DOHH2 (cell line): ENCODE results near the gene DAPK2.

Source experiments
- H3F3A ChIP-seq: fragments of 200-600 bp; sonication (generic), shearing (Covaris generic); 2 replicates; pipeline ENCODE4 v1.6.0; 2016; ENCODE audit warnings: antibody characterized with exemption, mild to moderate bottlenecking; ENCODE audit not compliant: control insufficient read depth, insufficient read depth
- H3K27ac ChIP-seq: fragments of 200-600 bp; sonication (generic); 2 replicates; pipeline ENCODE4 v1.5.1; 2014; ENCODE audit warnings: low read depth, mild to moderate bottlenecking, low read length, moderate library complexity
- H3K27me3 ChIP-seq: fragments of 200-600 bp; sonication (generic); 2 replicates; pipeline ENCODE4 v1.6.1; 2014; ENCODE audit warnings: mild to moderate bottlenecking, low read length, mixed read lengths; ENCODE audit not compliant: control insufficient read depth
- H3K36me3 ChIP-seq: fragments of 200-600 bp; sonication (generic); 2 replicates; pipeline ENCODE4 v1.6.1; 2014; ENCODE audit warnings: mild to moderate bottlenecking, low read length, moderate library complexity, mixed read lengths; ENCODE audit not compliant: control insufficient read depth
- H3K4me1 ChIP-seq: fragments of 200-600 bp; sonication (generic); 2 replicates; pipeline ENCODE4 v1.6.1; 2014; ENCODE audit warnings: mild to moderate bottlenecking, low read length, mixed read lengths; ENCODE audit not compliant: control insufficient read depth
- H3K4me2 ChIP-seq: fragments of 200-600 bp; sonication (generic); 2 replicates; pipeline ENCODE4 v1.6.0; 2014; ENCODE audit warnings: mild to moderate bottlenecking, low read length, moderate library complexity
- H3K4me3 ChIP-seq: fragments of 200-600 bp; sonication (generic); 2 replicates; pipeline ENCODE4 v1.5.1; 2014; ENCODE audit warnings: mild to moderate bottlenecking, low read length, mixed read lengths
- H3K79me2 ChIP-seq: fragments of 200-600 bp; sonication (generic); 2 replicates; pipeline ENCODE4 v1.6.1; 2014; ENCODE audit warnings: mild to moderate bottlenecking, low read length, mixed read lengths; ENCODE audit not compliant: control insufficient read depth
- H3K9me2 ChIP-seq: fragments of 200-600 bp; sonication (generic); replicated peaks from 2 replicates; pipeline ENCODE4 v1.6.1; 2014; ENCODE audit warnings: mild to moderate bottlenecking, low read length, mixed read lengths; ENCODE audit not compliant: control insufficient read depth
- H3K9me3 ChIP-seq: fragments of 200-600 bp; sonication (generic); 2 replicates; pipeline ENCODE4 v1.6.1; 2014; ENCODE audit warnings: antibody characterized with exemption, low read length, mixed read lengths; ENCODE audit not compliant: control insufficient read depth, insufficient read depth
- H4K20me1 ChIP-seq: fragments of 200-600 bp; sonication (generic); 2 replicates; pipeline ENCODE4 v1.6.0; 2014; ENCODE audit warnings: low read depth, mild to moderate bottlenecking, antibody characterized with exemption, low read length, moderate library complexity; ENCODE audit not compliant: control insufficient read depth, insufficient read depth
- CTCF ChIP-seq: fragments of 200-600 bp; sonication (generic); IDR thresholded peaks from one replicate; pipeline ENCODE4 v1.5.1; 2014; ENCODE audit warnings: antibody characterized with exemption, mild to moderate bottlenecking, low read depth, low read length; ENCODE audit not compliant: poor library complexity, severe bottlenecking
- EZH2phosphoT487 ChIP-seq: fragments of 200-600 bp; sonication (generic); IDR thresholded peaks from 2 replicates; pipeline ENCODE4 v1.6.1; 2017; ENCODE audit warnings: borderline replicate concordance, mild to moderate bottlenecking, antibody characterized with exemption, low read length, moderate library complexity, mixed read lengths

Gene DAPK2

GRCh38 chr15:63941698-63942465, 104.4 kb downstream of the DAPK2 start:
- Histone ChIP-seq H3K27me3 (no peaks in the 10 kb centered on the region), H3K9me3 (no peaks in the 10 kb centered on the region), H3K4me2 (no peak overlapping the region), H3K4me1 (peaks cover 4% of the 10 kb centered on the region; the same call in 1 of the 2 replicates), H3K9me2 (no peaks in the 10 kb centered on the region), H4K20me1 (no peaks in the 10 kb centered on the region), H3K27ac (no peak overlapping the region), H3K79me2 (no peaks in the 10 kb centered on the region), H3K4me3 (no peak overlapping the region), H3K36me3 (no peaks in the 10 kb centered on the region), H3F3A (no peaks in the 10 kb centered on the region)
- TF ChIP-seq EZH2phosphoT487, result no peak
- TF ChIP-seq CTCF, result no peak

DNA sequence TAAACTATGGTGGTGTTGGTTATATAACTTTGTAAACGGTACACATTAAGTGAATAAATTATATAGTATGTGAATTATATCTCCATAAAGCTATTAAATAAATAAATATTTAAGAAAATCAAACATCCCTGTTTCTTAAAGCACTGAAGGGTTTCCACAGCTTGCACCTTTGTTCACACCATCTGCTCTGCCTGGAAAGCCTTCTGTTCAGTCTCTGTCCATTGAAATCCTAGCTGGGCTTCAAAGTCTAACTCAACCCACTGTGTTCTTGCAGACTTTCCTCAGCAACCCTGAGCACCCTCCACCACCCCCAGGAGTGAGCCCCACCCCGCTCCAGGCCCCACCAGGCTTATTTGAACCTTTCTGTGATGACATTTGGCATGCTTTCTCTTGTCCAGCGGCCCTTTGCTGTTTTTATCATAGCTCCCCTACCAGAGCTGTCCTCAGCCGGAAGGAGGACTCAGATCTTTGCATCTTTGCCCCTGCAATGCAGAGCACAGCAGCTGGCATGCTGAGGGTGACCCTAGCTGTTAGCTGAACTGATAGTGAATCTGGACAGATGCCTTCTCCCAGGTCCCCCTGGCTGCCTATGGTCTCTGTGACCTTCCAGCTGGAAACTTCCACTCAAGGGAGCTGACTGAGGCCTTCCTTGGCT, 105.2 kb downstream of the DAPK2 start:
- no peak overlapping the region for H3K4me3 ChIP-seq
- H3K9me2 ChIP-seq, result no peaks in the 10 kb centered on the region
- no peaks in the 10 kb centered on the region for H3K9me3 ChIP-seq
- no peaks in the 10 kb centered on the region for H3K79me2 ChIP-seq
- no peaks in the 10 kb centered on the region for H3K27me3 ChIP-seq
- peaks cover 4% of the 10 kb centered on the region; the same call in 1 of the 2 replicates for H3K4me1 ChIP-seq
- no peaks in the 10 kb centered on the region for H3K36me3 ChIP-seq
- H3K4me2 ChIP-seq, result no peak overlapping the region
- no peaks in the 10 kb centered on the region for H3F3A ChIP-seq
- H4K20me1 ChIP-seq, result no peaks in the 10 kb centered on the region
- no peak overlapping the region for H3K27ac ChIP-seq
- no peak for TF ChIP-seq EZH2phosphoT487
- no peak for TF ChIP-seq CTCF

- Histone ChIP-seq H3K36me3 (no peaks in the 10 kb centered on the region), H3K9me3 (no peaks in the 10 kb centered on the region), H3K9me2 (no peaks in the 10 kb centered on the region), H4K20me1 (no peaks in the 10 kb centered on the region), H3K27me3 (peaks cover 2% of the 10 kb centered on the region; the same call in 1 of the 2 replicates), H3K4me1 (no peaks in the 10 kb centered on the region), H3K27ac (no peak overlapping the region), H3K79me2 (no peaks in the 10 kb centered on the region), H3K4me2 (no peak overlapping the region), H3K4me3 (no peak overlapping the region), H3F3A (no peaks in the 10 kb centered on the region)
- TF ChIP-seq EZH2phosphoT487 (no peak), CTCF (no peak)
Observed at GRCh38 chr15:63939531-63940130, 106.7 kb downstream of the DAPK2 start.
